Renal cortex interstitium (tissue), 11 donors: ENCODE measurements around the gene LRRK1. TPM values are rescaled to one million over a fixed set of nuclear protein-coding genes. Genes with fewer than 3 reads are reported as not detected.

Experiments used
- DNase-seq, 11 donors: peaks; one replicate each; pipeline ENCODE4 v3.0.0-alpha.2; 2013; ENCODE audit warnings: low read depth in 9 of 11, low spot score in 4 of 11; ENCODE audit errors: extremely low read depth in 1 of 11
- polyA plus RNA-seq, 3 donors: library from polyadenylated mRNA; unstranded; fragments of 120-200 nt; gene quantifications; one replicate each; pipeline ENCODE4 v1.2.1, GENCODE V29; 2013; ENCODE audit not compliant: insufficient read length in 3 of 3

Gene LRRK1
- polyA plus RNA-seq, 3 donors = 3.1 to 6.1 (median 3.2) TPM

DNA sequence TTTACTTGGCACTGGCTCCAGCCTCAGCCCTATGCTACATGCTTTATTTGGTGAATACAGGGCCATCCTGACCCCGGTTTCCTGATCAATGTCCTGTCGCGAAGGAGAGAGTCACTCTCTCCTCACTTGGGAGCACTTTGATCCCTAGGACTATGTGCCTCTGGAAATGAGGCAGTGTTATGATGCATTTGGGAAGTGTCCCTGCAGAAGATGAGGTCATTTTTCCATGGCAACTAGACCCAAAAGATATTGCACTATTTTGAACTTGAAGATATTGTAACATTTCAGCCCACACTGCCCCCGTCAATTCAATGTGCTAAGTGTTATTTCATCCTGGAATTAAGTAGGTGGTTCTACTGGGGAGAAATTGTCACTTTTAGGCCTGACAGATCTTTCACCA is 68.0 kb downstream of the LRRK1 start:
- DNase-seq = no peak

GRCh38 chr15:100988297-100988696 is 69.1 kb downstream of the LRRK1 start:
- no peak for DNase-seq

DNA sequence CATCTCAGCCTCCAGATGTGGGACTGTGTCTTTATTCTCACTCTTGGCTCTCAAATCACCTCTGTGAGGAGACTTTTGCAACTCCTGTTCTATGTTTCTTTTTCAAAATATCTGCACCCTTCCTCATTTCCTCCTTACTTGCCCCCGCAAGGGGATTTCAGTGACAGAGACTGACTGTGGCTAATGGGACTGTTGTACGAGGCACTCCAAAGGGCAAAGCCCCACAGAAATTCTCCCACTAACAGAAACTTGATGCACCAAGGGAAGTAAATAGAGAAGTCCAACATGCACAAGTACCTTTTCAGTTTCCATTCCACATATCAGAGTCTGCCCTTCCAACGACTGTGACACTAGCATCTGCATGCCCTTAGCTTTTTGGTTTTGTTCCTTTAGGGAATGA is 69.7 kb downstream of the LRRK1 start:
- no peak for DNase-seq

DNA sequence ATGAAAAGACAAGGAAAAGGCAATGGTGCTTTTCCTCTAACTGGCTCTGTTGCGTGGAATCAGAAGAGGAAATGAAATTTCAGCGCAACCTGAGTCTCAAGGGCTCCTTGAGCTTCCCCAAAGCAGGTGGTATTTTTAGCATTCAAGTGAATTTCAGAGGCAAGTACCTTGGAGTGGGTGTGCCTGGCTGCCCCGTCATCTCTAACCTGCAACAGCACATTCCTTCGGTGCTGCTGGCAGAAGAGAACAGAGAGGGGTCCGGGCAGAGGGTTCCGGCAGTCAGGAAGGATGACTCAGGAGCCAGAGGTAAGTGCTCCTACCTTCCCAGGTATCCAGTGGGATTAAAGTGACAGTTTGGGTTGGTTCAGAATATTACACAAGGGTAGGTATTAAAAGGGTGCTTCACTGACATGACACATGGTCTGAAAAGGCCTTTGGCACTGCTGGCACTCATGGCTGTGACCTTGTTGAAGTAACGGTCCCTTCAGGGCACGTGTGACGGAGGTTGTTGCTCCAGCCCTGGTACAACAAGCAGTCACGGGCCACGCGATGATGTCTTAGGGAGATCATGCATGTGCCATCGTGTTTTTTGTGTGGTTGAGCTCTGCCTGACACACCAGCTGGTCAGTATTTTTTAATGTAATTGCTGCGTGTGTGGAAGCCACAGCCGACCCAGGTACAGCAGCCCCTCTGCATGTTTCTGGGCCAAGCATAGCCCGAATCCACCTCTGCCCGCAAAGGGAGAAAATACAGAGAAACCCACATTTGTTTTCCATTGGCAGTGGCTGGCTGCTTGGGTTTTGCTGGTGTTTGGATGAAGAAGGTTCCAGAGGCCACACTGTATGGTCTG is 75.7 kb downstream of the LRRK1 start:
- no peak for DNase-seq

GRCh38 chr15:100995471-100996430 is 76.6 kb downstream of the LRRK1 start:
- DNase-seq = no peak

GRCh38 chr15:100997442-100997841 is 78.3 kb downstream of the LRRK1 start:
- DNase-seq = no peak

GRCh38 chr15:100998630-100999029 is 79.5 kb downstream of the LRRK1 start:
- DNase-seq = no peak

DNA sequence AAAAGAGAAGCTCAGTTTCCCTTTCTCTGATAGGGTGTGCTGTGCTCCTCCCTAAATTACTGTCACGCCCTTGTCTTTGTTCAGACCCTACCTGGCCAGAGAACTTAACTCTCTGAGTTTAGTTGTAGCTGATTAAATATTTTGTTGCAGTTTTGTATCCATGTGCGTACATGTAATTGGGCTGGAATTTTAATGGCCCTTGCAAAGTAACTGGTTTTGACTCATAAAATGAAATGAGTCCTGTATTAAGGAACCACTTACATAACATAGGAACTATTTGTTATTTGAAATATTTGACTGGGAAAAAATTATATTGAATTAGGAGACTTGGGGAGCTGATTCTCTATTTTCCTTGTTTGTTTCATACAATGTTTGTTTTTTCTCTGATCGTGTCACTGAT is 80.2 kb downstream of the LRRK1 start:
- no peak for DNase-seq

- DNase-seq = no peak
Measured at GRCh38 chr15:101000271-101000681, 81.1 kb downstream of the LRRK1 start.

GRCh38 chr15:101001056-101001455 is 81.9 kb downstream of the LRRK1 start:
- DNase-seq = no peak

DNA sequence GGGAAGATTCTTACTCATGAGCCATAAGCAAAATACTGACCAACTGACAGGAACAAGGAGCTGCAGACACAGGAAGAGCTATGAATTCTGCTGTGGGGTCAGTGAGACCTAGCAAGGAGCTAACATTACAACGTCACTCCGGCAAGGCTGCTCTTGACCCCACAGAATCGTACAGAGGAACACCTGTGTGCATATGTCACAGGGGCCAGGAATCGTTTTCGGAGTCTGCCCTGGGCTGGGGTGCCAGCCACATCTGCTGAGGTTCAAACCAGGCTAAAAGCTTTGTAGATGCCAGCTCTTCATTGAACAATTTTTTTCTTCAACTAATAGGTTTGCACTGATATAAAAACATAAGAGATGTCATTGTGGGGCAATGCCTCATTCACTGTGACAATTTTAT is 82.6 kb downstream of the LRRK1 start:
- no peak for DNase-seq

DNA sequence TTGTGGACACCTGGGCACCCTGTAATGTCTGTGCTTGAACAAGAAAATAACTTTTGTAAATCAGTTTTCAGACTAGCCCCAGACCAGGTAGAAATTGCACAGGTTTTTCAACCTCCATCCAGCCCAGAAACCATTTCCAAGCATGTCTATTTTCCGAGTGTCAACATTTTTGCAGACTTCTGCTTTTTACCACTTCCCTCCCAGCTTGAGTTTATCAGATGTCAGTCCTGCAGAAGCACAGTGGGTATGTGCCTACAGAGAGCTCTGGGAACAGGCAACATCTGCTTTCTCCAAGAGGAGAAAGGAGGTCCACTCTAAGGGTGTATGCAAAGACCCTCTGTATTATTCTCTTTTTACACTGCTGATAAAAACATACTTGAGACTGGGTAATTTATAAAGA is 83.9 kb downstream of the LRRK1 start:
- no peak for DNase-seq

GRCh38 chr15:101003706-101004105 is 84.5 kb downstream of the LRRK1 start:
- no peak for DNase-seq

GRCh38 chr15:101004500-101004899 is 85.3 kb downstream of the LRRK1 start:
- no peak for DNase-seq

GRCh38 chr15:101004986-101005747 is 86.0 kb downstream of the LRRK1 start:
- DNase-seq = no peak

GRCh38 chr15:101006931-101007691 is 88.0 kb downstream of the LRRK1 start:
- DNase-seq = peak; percentile 52 to 80 (median 62)

GRCh38 chr15:101008158-101009139 is 89.3 kb downstream of the LRRK1 start:
- peak; percentile 64 to 85 (median 76) for DNase-seq
